22Rv1 (cell line): ENCODE data around the gene ANKRD55.

ENCODE experiments used
- H3K27ac ChIP-seq: fragments of 450-650 bp; 2 replicates; pipeline ENCODE4 v1.5.1; 2017
- CTCF ChIP-seq: fragments of 450-650 bp; IDR thresholded peaks from 2 replicates; pipeline ENCODE4 v1.5.1; 2017; ENCODE audit warnings: mild to moderate bottlenecking
- ZFX ChIP-seq: fragments of 450-650 bp; IDR thresholded peaks from 2 replicates; pipeline ENCODE4 v1.6.1; 2017; ENCODE audit warnings: antibody characterized with exemption, borderline replicate concordance

The ANKRD55 gene

DNA sequence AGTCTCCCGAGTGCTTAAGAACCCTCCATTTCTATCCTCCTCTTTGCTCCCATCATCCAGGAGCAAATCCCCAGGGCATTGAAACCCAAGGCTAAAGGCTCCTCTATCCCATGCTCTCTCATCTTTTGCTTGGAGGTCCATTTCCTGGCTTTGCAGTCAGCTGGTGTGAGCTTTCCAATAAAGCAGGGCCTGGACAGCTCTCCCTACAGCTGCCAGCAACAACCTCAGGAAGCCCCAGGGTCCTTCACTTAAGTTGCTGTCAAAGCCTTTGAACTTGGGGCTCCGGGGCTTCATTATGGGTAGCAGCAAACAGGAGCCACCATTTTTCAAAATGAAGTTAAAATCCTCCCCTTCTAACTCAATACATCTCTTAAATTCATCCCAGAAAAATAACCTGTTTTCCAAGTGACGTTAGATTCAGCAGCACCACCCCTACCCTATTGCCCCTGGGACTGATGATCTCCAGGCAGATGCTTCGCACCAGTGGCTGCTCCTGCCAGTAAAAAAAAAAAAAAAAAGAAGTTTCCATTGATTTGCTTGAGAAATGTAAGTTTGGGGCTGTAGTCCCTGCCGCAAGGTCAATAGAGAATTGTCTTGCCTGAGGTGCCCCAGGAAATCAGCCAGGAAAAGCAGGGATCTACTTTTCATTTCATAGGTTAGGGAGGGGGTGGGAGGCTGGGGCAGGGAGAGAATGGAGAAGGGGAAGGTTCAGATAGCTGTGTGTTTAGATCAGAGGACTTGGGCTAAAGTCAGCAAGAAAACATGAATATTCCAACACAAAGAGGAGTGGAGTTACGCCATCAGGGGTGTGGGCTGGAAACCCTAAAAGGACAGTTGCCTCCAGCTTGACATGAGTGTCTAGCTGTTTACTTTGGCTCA lies 154.6 kb downstream of the ANKRD55 start:
- TF ChIP-seq CTCF (no peak), ZFX (no peak)
- no peak overlapping the region for H3K27ac ChIP-seq

GRCh38 chr5:56077796-56078233 lies 155.3 kb downstream of the ANKRD55 start:
- H3K27ac ChIP-seq, result no peak overlapping the region
- TF ChIP-seq ZFX (no peak), CTCF (no peak)

DNA sequence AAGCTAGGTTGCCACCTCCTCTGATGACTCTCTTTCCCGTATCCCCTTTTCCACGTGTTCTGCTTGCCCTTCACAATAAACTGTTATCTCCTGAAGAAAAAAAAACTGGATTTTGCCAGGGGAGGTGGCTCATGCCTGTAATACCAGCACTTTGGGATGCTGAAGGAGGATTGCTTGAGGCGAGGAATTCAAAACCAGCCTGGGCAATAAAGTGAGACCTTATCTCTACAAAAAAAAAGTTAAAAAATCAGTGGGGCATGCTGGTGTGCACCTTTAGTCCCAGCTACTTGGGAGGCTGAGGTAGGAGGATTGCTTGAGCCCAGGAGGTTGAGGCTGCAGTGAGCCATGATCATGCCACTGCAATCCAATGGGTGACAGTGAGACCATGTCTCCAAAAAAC lies 156.6 kb downstream of the ANKRD55 start:
- H3K27ac ChIP-seq, result no peak overlapping the region
- TF ChIP-seq CTCF (no peak), ZFX (no peak)

DNA sequence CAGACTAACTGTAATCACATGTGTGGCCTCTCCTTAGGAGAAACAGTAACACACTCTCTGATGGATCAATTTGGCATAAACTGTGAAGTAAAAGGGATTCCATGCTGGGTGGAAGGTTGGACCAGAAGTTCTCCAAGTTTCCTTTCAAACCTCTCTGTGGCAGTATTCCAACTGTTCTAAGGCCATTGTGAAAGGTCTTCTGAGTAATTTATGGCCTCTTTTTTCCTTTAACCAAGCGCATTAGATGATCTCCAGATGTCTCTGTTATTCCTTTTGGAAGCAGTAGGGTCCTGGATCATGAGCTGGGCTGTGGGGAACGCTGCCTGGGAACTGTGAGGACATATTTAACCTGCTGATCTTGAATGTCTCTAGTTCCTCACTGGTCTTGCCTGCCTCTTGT lies 157.8 kb downstream of the ANKRD55 start:
- TF ChIP-seq ZFX, result no peak
- TF ChIP-seq CTCF, result no peak
- no peak overlapping the region for H3K27ac ChIP-seq

- no peak for TF ChIP-seq CTCF
- no peak for TF ChIP-seq ZFX
- H3K27ac ChIP-seq, result no peak overlapping the region
Observed at GRCh38 chr5:56072863-56073766, 160.0 kb downstream of the ANKRD55 start.

- no peak overlapping the region for H3K27ac ChIP-seq
- TF ChIP-seq CTCF (no peak), ZFX (no peak)
Observed at GRCh38 chr5:56071470-56071869, 161.7 kb downstream of the ANKRD55 start.
